Trophoblast cell (in vitro differentiated cells and primary cell): Measurements from ENCODE around the gene RECQL5.

Experiments
- DNase-seq, 2 donors: peaks; one replicate each; pipeline ENCODE4 v3.0.0-alpha.2; 2016
- H2AFZ ChIP-seq: 2 replicates; pipeline ENCODE4 v1.6.1; 2013; ENCODE audit warnings: low read length, moderate library complexity, mild to moderate bottlenecking; ENCODE audit not compliant: insufficient read depth, poor library complexity
- H2AK5ac ChIP-seq: 2 replicates; pipeline ENCODE4 v1.6.1; 2013; ENCODE audit warnings: mild to moderate bottlenecking, low read length
- H2BK120ac ChIP-seq: 2 replicates; pipeline ENCODE4 v1.6.1; 2013; ENCODE audit warnings: low read length, mild to moderate bottlenecking, moderate library complexity; ENCODE audit not compliant: insufficient read depth, poor library complexity
- H2BK12ac ChIP-seq: 2 replicates; pipeline ENCODE4 v1.6.1; 2013; ENCODE audit warnings: mild to moderate bottlenecking, low read length, moderate library complexity
- H2BK5ac ChIP-seq: 2 replicates; pipeline ENCODE4 v1.6.1; 2013; ENCODE audit warnings: low read length, low read depth, moderate library complexity, mild to moderate bottlenecking; ENCODE audit not compliant: poor library complexity
- H3K14ac ChIP-seq: 2 replicates; pipeline ENCODE4 v1.6.1; 2013; ENCODE audit warnings: mild to moderate bottlenecking, low read length
- H3K18ac ChIP-seq: 2 replicates; pipeline ENCODE4 v1.6.1; 2013; ENCODE audit warnings: mild to moderate bottlenecking, low read length
- H3K23ac ChIP-seq: 2 replicates; pipeline ENCODE4 v1.6.1; 2013; ENCODE audit warnings: low read length
- H3K27ac ChIP-seq: 2 replicates; pipeline ENCODE4 v1.5.1; 2013; ENCODE audit warnings: low read depth, mild to moderate bottlenecking, inconsistent platforms, low read length, moderate library complexity
- H3K27me3 ChIP-seq: 2 replicates; pipeline ENCODE4 v1.6.1; 2013; ENCODE audit warnings: inconsistent platforms, mild to moderate bottlenecking, low read length, moderate library complexity; ENCODE audit not compliant: insufficient read depth
- H3K36me3 ChIP-seq, 2 experiments: 1 replicate in 1 of 2; 2 replicates in 1 of 2; pipeline ENCODE4 v1.6.1; 2013; ENCODE audit warnings: low read length in 2 of 2, mild to moderate bottlenecking in 2 of 2, moderate library complexity in 1 of 2; ENCODE audit not compliant: insufficient read depth in 2 of 2, control insufficient read depth in 1 of 2
- H3K4ac ChIP-seq: 2 replicates; pipeline ENCODE4 v1.6.1; 2013; ENCODE audit warnings: low read depth, mild to moderate bottlenecking, low read length, moderate library complexity
- H3K4me1 ChIP-seq, 2 experiments: 1 replicate in 1 of 2; 2 replicates in 1 of 2; pipeline ENCODE4 v1.6.1; 2013; ENCODE audit warnings: low read length in 2 of 2, mild to moderate bottlenecking in 2 of 2, moderate library complexity in 1 of 2; ENCODE audit not compliant: insufficient read depth in 2 of 2, control insufficient read depth in 1 of 2
- H3K4me2 ChIP-seq: 2 replicates; pipeline ENCODE4 v1.6.1; 2013; ENCODE audit warnings: inconsistent platforms, mild to moderate bottlenecking, low read length, moderate library complexity
- H3K4me3 ChIP-seq: 2 replicates; pipeline ENCODE4 v1.5.1; 2013; ENCODE audit warnings: mild to moderate bottlenecking, low read depth, low read length, inconsistent platforms
- H3K79me1 ChIP-seq: one replicate; pipeline ENCODE4 v1.6.1; 2013; ENCODE audit warnings: low read length
- H3K79me2 ChIP-seq: 2 replicates; pipeline ENCODE4 v1.6.1; 2013; ENCODE audit warnings: low read length, mild to moderate bottlenecking; ENCODE audit not compliant: control insufficient read depth, insufficient read depth, poor library complexity
- H3K9ac ChIP-seq: 2 replicates; pipeline ENCODE4 v1.6.1; 2013; ENCODE audit warnings: mild to moderate bottlenecking, low read length
- H3K9me3 ChIP-seq: 2 replicates; pipeline ENCODE4 v1.6.1; 2013; ENCODE audit warnings: low read depth, mild to moderate bottlenecking, control low read depth, inconsistent platforms, low read length; ENCODE audit not compliant: insufficient read depth
- H4K12ac ChIP-seq: 2 replicates; pipeline ENCODE4 v1.6.1; 2013; ENCODE audit warnings: low read depth, mild to moderate bottlenecking, low read length, moderate library complexity
- H4K8ac ChIP-seq: 2 replicates; pipeline ENCODE4 v1.6.1; 2013; ENCODE audit warnings: low read depth, mild to moderate bottlenecking, low read length, moderate library complexity
- H4K91ac ChIP-seq: one replicate; pipeline ENCODE4 v1.6.1; 2013; ENCODE audit warnings: low read depth, mild to moderate bottlenecking, low read length, moderate library complexity
- WGBS: extraction: QIAGEN DNeasy Blood & Tissue Kit; methylation state at CpG from one replicate; pipeline ENCODE4 v1.1.7; 2013; ENCODE audit warnings: missing lambda C conversion rate; ENCODE audit not compliant: insufficient read length, insufficient coverage; ENCODE audit errors: extremely low coverage; 5-methylcytosine and 5-hydroxymethylcytosine counted together

RECQL5 gene

DNA sequence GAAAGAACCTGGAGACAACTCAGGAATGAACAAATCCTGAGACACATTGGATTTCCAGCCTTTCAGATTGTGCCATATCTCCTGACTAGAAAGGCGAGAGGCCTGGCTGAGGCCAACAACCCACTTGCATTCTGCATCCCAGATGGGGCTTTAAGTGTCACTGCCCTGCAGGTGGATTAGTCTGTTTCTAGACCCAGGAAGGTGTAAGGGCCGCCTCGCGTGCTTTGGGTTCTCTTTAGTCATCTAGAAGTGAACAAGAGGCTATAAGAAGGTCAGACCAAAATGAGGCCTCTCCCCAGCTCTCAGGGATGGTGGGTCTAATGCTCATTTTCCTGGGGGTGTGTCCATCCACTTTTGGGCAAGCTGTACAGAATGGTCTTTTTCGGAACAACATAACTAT lies 5.1 kb upstream of the RECQL5 start:
- Histone ChIP-seq H2AK5ac (no peak overlapping the region), H3K79me2 (peaks cover 5% of the 10 kb centered on the region), H3K4me2 (no peak overlapping the region), H3K9me3 (no peaks in the 10 kb centered on the region), H3K18ac (no peak overlapping the region), H3K14ac (no peak overlapping the region), H2BK12ac (no peak overlapping the region), H3K23ac (no peak overlapping the region), H3K27ac (no peak overlapping the region), H3K4me1 (no peaks in the 10 kb centered on the region), H2BK5ac (no peak overlapping the region), H4K91ac (no peak overlapping the region), H2AFZ (no peak overlapping the region), H4K8ac (no peak overlapping the region), H3K9ac (no peak overlapping the region), H3K36me3 (peaks cover 35 to 36% of the 10 kb centered on the region in 2 experiments), H3K4ac (peak overlapping the region; percentile 56), H3K79me1 (peaks cover 4% of the 10 kb centered on the region), H4K12ac (no peak overlapping the region), H2BK120ac (no peak overlapping the region), H3K4me3 (no peak overlapping the region), H3K27me3 (no peaks in the 10 kb centered on the region)
- no peak for DNase-seq
- WGBS = no CpG with 5 or more reads among the region's 5 CpGs

GRCh38 chr17:75670868-75671267 lies 3.9 kb upstream of the RECQL5 start:
- H3K27me3 ChIP-seq = no peaks in the 10 kb centered on the region
- H3K9ac ChIP-seq = no peak overlapping the region
- peak overlapping the region; percentile 65 for H3K4ac ChIP-seq
- no peak overlapping the region for H3K18ac ChIP-seq
- no peak overlapping the region for H2BK120ac ChIP-seq
- no peak overlapping the region for H3K23ac ChIP-seq
- H3K9me3 ChIP-seq = no peaks in the 10 kb centered on the region
- peak; percentile 62 to 76 for DNase-seq
- H3K14ac ChIP-seq = no peak overlapping the region
- peaks cover 35 to 36% of the 10 kb centered on the region in 2 experiments for H3K36me3 ChIP-seq
- no peak overlapping the region for H4K91ac ChIP-seq
- H3K79me2 ChIP-seq = peaks cover 7% of the 10 kb centered on the region
- no peak overlapping the region for H4K12ac ChIP-seq
- no peak overlapping the region for H2BK12ac ChIP-seq
- no peak overlapping the region for H2BK5ac ChIP-seq
- H2AFZ ChIP-seq = no peak overlapping the region
- H3K4me2 ChIP-seq = no peak overlapping the region
- no peak overlapping the region for H2AK5ac ChIP-seq
- H3K4me3 ChIP-seq = no peak overlapping the region
- WGBS = no CpG with 5 or more reads among the region's 5 CpGs
- H4K8ac ChIP-seq = no peak overlapping the region
- H3K79me1 ChIP-seq = peaks cover 8% of the 10 kb centered on the region
- H3K27ac ChIP-seq = no peak overlapping the region
- H3K4me1 ChIP-seq = peaks cover 5% of the 10 kb centered on the region in 2 experiments

DNA sequence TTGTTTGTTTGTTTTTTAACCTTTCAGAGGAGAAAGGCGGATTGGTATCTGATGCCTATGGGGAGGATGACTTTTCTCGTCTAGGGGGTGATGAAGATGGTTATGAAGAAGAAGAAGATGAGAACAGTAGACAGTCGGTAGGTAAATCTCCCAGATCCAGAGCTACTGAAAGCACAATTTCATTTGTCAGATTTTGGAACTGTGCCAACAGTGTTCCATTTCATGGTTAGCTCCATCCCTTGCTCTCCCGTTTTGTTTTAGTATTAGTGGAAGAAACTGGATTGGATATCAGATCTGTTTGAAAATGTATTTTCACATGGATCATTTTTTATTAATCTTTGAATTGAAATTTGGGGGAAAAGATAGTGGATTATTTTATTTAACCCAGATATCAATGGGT lies 1.5 kb upstream of the RECQL5 start:
- H3K4me2 ChIP-seq = peak overlapping the region; percentile 64
- H2BK5ac ChIP-seq = no peak overlapping the region
- H4K12ac ChIP-seq = no peak overlapping the region
- H3K27me3 ChIP-seq = no peaks in the 10 kb centered on the region
- no peak overlapping the region for H2AK5ac ChIP-seq
- H3K9ac ChIP-seq = no peak overlapping the region
- no peaks in the 10 kb centered on the region for H3K9me3 ChIP-seq
- H3K18ac ChIP-seq = no peak overlapping the region
- H3K4me1 ChIP-seq = peaks cover 5% of the 10 kb centered on the region in 2 experiments
- no peak overlapping the region for H2AFZ ChIP-seq
- H2BK12ac ChIP-seq = no peak overlapping the region
- WGBS = no CpG with 5 or more reads among the region's 4 CpGs
- no peak overlapping the region for H2BK120ac ChIP-seq
- H3K27ac ChIP-seq = no peak overlapping the region
- no peak for DNase-seq
- H4K8ac ChIP-seq = no peak overlapping the region
- peaks cover 8% of the 10 kb centered on the region for H3K79me1 ChIP-seq
- H3K4ac ChIP-seq = peak overlapping the region; percentile 81
- no peak overlapping the region for H4K91ac ChIP-seq
- H3K14ac ChIP-seq = no peak overlapping the region
- H3K79me2 ChIP-seq = peaks cover 7% of the 10 kb centered on the region
- H3K36me3 ChIP-seq = peaks cover 27 to 28% of the 10 kb centered on the region in 2 experiments
- H3K23ac ChIP-seq = no peak overlapping the region
- no peak overlapping the region for H3K4me3 ChIP-seq

- Histone ChIP-seq H2AFZ (peak overlapping the region; percentile 19), H3K4ac (peak overlapping the region; percentile 100), H3K27ac (no peak overlapping the region), H2BK5ac (no peak overlapping the region), H3K9ac (peak overlapping the region; percentile 83), H4K8ac (peak overlapping the region; percentile 92), H3K18ac (no peak overlapping the region), H2AK5ac (no peak overlapping the region), H3K79me1 (peaks cover 8% of the 10 kb centered on the region), H2BK12ac (no peak overlapping the region), H3K9me3 (no peaks in the 10 kb centered on the region), H2BK120ac (no peak overlapping the region), H3K4me2 (peak overlapping the region; percentile 64), H4K12ac (no peak overlapping the region), H4K91ac (peak overlapping the region; percentile 88), H3K79me2 (peaks cover 7% of the 10 kb centered on the region), H3K4me3 (peak overlapping the region; percentile 94), H3K27me3 (no peaks in the 10 kb centered on the region), H3K14ac (peak overlapping the region; percentile 83), H3K4me1 (peaks cover 5% of the 10 kb centered on the region in 2 experiments), H3K36me3 (peaks cover 22 to 23% of the 10 kb centered on the region in 2 experiments), H3K23ac (no peak overlapping the region)
- DNase-seq = no peak
- no CpG with 5 or more reads among the region's 4 CpGs for WGBS
Measured at GRCh38 chr17:75667825-75668224, 871 bp upstream of the RECQL5 start.
